Measurements from ENCODE around the gene SPSB2. TPM values are rescaled to one million over a fixed set of nuclear protein-coding genes. Genes with fewer than 3 reads are reported as not detected.

SPSB2 gene
- total and polyA plus RNA-seq, 7 donors, result 4.6 to 17.4 (median 10.5) TPM

DNA sequence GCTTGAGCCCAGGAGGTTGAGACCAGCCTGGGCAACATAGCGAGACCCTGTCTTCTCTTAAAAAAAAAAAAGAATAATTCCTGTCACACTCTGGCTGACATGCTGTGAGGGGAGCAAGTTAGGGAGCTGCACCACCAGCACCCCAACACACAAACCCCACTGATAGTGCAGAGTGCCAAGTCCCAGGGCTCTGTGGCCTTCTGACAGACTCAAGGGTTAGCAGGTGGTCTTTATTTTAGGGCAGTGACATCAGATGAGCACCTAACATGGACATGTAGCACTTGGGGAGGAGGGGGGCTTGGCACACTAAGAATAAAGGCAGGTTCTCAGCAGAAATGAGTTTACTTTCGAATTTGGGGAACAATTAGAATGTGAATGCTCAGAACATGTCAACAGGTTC is 14.3 kb downstream of the SPSB2 start:
- WGBS, 2 donors, result 96 to 99% methylated on average over 2 of the region's 2 CpGs
- TF ChIP-seq EP300 (IDR thresholded peaks at IDR 0.05), result no peak
- no peak for TF ChIP-seq POLR2A (IDR thresholded peaks at IDR 0.05)
- TF ChIP-seq CTCF (IDR thresholded peaks at IDR 0.05), result no peak
- no peak for TF ChIP-seq POLR2AphosphoS5 (IDR thresholded peaks at IDR 0.05)
- H3K9me3 ChIP-seq, result no peaks in the 10 kb centered on the region
- peaks cover 49 to 87% (median 75%) of the 10 kb centered on the region in 4 donors for H3K36me3 ChIP-seq
- no peak overlapping the region for H3K27ac ChIP-seq
- DNase-seq, result no peak
- no peak overlapping the region for H3K4me3 ChIP-seq
- H3K4me1 ChIP-seq, result peaks cover 0 to 5% (median 2%) of the 10 kb centered on the region in 4 donors
- intact Hi-C loops (cut with DNase I), result no loop called here
- no peaks in the 10 kb centered on the region for H3K27me3 ChIP-seq

GRCh38 chr12:6855322-6855721 is 17.8 kb downstream of the SPSB2 start:
- peaks cover 31 to 52% (median 47%) of the 10 kb centered on the region in 4 donors for H3K36me3 ChIP-seq
- H3K27me3 ChIP-seq, result no peaks in the 10 kb centered on the region
- WGBS, 2 donors, result 92 to 94% methylated on average over 14 of the region's 14 CpGs
- H3K27ac ChIP-seq, result peak overlapping the region in 1 of 4 donors; percentile 6
- intact Hi-C loops (cut with DNase I), result no loop called here
- no peak for TF ChIP-seq CTCF (IDR thresholded peaks at IDR 0.05)
- no peak for TF ChIP-seq EP300 (IDR thresholded peaks at IDR 0.05)
- no peak for TF ChIP-seq POLR2A (IDR thresholded peaks at IDR 0.05)
- TF ChIP-seq POLR2AphosphoS5 (IDR thresholded peaks at IDR 0.05), result no peak
- DNase-seq, result no peak
- H3K4me1 ChIP-seq, result peaks cover 0 to 22% (median 15%) of the 10 kb centered on the region in 4 donors
- no peaks in the 10 kb centered on the region for H3K9me3 ChIP-seq
- H3K4me3 ChIP-seq, result no peak overlapping the region

GRCh38 chr12:6854036-6854435 is 19.1 kb downstream of the SPSB2 start:
- DNase-seq, result no peak
- Histone ChIP-seq H3K9me3 (no peaks in the 10 kb centered on the region), H3K4me1 (peaks cover 0 to 22% (median 15%) of the 10 kb centered on the region in 4 donors), H3K4me3 (no peak overlapping the region), H3K27ac (peak overlapping the region; percentile 91 to 99 (median 96)), H3K27me3 (no peaks in the 10 kb centered on the region), H3K36me3 (peaks cover 31 to 44% (median 35%) of the 10 kb centered on the region in 4 donors)
- intact Hi-C loops (cut with DNase I), result no loop called here
- TF ChIP-seq EP300 (IDR thresholded peaks at IDR 0.05) (no peak), CTCF (IDR thresholded peaks at IDR 0.05) (no peak), POLR2AphosphoS5 (IDR thresholded peaks at IDR 0.05) (no peak), POLR2A (IDR thresholded peaks at IDR 0.05) (no peak)
- WGBS, 2 donors, result 82 to 90% methylated on average over 6 of the region's 6 CpGs

DNA sequence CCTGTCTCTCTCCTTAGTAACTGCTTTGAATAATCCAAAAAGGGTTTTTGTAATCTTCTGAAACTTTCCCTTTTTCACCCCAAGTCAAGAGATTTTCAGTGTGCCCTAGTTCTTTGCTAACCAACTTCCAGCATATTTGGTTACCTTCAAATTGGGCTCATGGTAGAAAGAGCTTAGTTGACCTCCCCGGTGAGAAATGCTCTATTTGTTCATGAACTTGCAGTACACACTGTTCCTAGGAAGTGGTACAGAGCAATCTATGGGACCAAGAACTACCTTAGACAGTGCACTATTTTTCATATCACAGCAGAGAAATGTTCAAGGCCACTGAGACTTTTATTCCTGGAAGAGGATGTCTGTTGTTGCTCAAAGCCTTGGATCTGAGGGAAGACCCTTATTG is 19.5 kb downstream of the SPSB2 start:
- intact Hi-C loops (cut with DNase I), result no loop called here
- 35 to 72% methylated on average over 1 of the region's 1 CpG for WGBS, 2 donors
- Histone ChIP-seq H3K27me3 (no peaks in the 10 kb centered on the region), H3K36me3 (peaks cover 28 to 44% (median 31%) of the 10 kb centered on the region in 4 donors), H3K9me3 (no peaks in the 10 kb centered on the region), H3K27ac (peak overlapping the region; percentile 91 to 99 (median 96)), H3K4me1 (peaks cover 0 to 22% (median 15%) of the 10 kb centered on the region in 4 donors), H3K4me3 (peak overlapping the region in 2 of 4 donors; percentile 59 to 70)
- no peak for DNase-seq
- no peak for TF ChIP-seq POLR2A (IDR thresholded peaks at IDR 0.05)
- no peak for TF ChIP-seq POLR2AphosphoS5 (IDR thresholded peaks at IDR 0.05)
- no peak for TF ChIP-seq EP300 (IDR thresholded peaks at IDR 0.05)

GRCh38 chr12:6852651-6853354 is 20.3 kb downstream of the SPSB2 start:
- 1 to 2% methylated on average over 18 of the region's 18 CpGs for WGBS, 2 donors
- intact Hi-C loops (cut with DNase I), result no loop called here
- peak overlapping the region; percentile 91 to 99 (median 96) for H3K27ac ChIP-seq
- peak overlapping the region; percentile 40 to 74 (median 64) for H3K4me3 ChIP-seq
- peaks cover 21 to 37% (median 24%) of the 10 kb centered on the region in 4 donors for H3K36me3 ChIP-seq
- peak in 1 of 4 donors; percentile 3 for TF ChIP-seq POLR2AphosphoS5 (IDR thresholded peaks at IDR 0.05)
- TF ChIP-seq POLR2A (IDR thresholded peaks at IDR 0.05), result no peak
- TF ChIP-seq CTCF (IDR thresholded peaks at IDR 0.05), result no peak
- H3K4me1 ChIP-seq, result peaks cover 0 to 22% (median 15%) of the 10 kb centered on the region in 4 donors
- no peaks in the 10 kb centered on the region for H3K27me3 ChIP-seq
- DNase-seq, result peak; percentile 84
- H3K9me3 ChIP-seq, result no peaks in the 10 kb centered on the region
